Measurements from ENCODE around the gene CDKN2AIPNL. TPM values are rescaled to one million over a fixed set of nuclear protein-coding genes. Genes with fewer than 3 reads are reported as not detected.

The CDKN2AIPNL gene
- polyA plus RNA-seq, 1 of the 3 experiments (the other 2 are of a cell fraction), result 23.3 TPM

- TF ChIP-seq FOXM1 (IDR thresholded peaks at IDR 0.05; ENCODE audit: low read depth) (no peak), NFIC (IDR thresholded peaks at IDR 0.05; ENCODE audit: borderline replicate concordance) (no peak), IRF3 (IDR thresholded peaks at IDR 0.05; ENCODE audit: low read depth, low read length) (no peak), RAD21 (IDR thresholded peaks at IDR 0.05; ENCODE audit: low read length) (no peak), TCF12 (IDR thresholded peaks at IDR 0.05) (no peak), JUND (IDR thresholded peaks at IDR 0.05) (no peak), RFX5 (IDR thresholded peaks at IDR 0.05; ENCODE audit: low read length) (no peak), USF1 (IDR thresholded peaks at IDR 0.05; ENCODE audit: borderline replicate concordance, low read depth) (no peak)
Observed at GRCh38 chr5:134394932-134395331, 16.7 kb downstream of the CDKN2AIPNL start (continued).

- Histone ChIP-seq H3K9ac (no peak overlapping the region), H4K20me1 (ENCODE audit: insufficient read depth) (no peaks in the 10 kb centered on the region), H3K27me3 (ENCODE audit: insufficient read depth) (no peaks in the 10 kb centered on the region), H3K36me3 (replicated peaks in 1 of 2; ENCODE audit: control insufficient read depth in 1 of 2, insufficient read depth in 2 of 2, low read length in 1 of 2) (peaks cover 76 to 85% of the 10 kb centered on the region in 2 experiments), H3K27ac (ENCODE audit: low read depth in 2 of 2, low read length in 1 of 2) (no peak overlapping the region), H3F3A (replicated peaks; ENCODE audit: insufficient read depth) (peaks cover 14% of the 10 kb centered on the region), H2AFZ (ENCODE audit: low read depth) (no peak overlapping the region), H3K79me2 (ENCODE audit: insufficient read depth) (peaks cover 25% of the 10 kb centered on the region), H3K9me3 (no peaks in the 10 kb centered on the region), H3K4me3 (ENCODE audit: low read depth in 2 of 2, low read length in 1 of 2) (no peak overlapping the region), H3K4me2 (no peak overlapping the region), H3K9me2 (no peaks in the 10 kb centered on the region), H3K4me1 (ENCODE audit: control insufficient read depth in 1 of 2, insufficient read depth in 2 of 2, low read depth in 1 of 2, low read length in 1 of 2) (no peaks in the 10 kb centered on the region)
- TF ChIP-seq FOSL2 (IDR thresholded peaks at IDR 0.05; ENCODE audit: borderline replicate concordance, low read depth) (no peak), SIN3A (IDR thresholded peaks at IDR 0.05; ENCODE audit: borderline replicate concordance, low read depth, low read length) (no peak)
- WGBS (ENCODE audit: low lambda C conversion rate), result 89% methylated on average over 2 of the region's 2 CpGs
- ChIA-PET CTCF (interaction anchor here (1.1 to 2.0 kb wide), 3 partner anchors 17 to 135 kb away, joined by 3 to 4 read pairs (median 3); no protein-coding TSS in a partner anchor), POLR2A (no interaction called here)
- DNase-seq, result no peak
Observed at GRCh38 chr5:134392301-134392700, 19.4 kb downstream of the CDKN2AIPNL start.

- Histone ChIP-seq H3K4me3 (ENCODE audit: low read depth in 2 of 2, low read length in 1 of 2) (no peak overlapping the region), H3K9me3 (no peaks in the 10 kb centered on the region), H3K9me2 (no peaks in the 10 kb centered on the region), H3K4me2 (no peak overlapping the region), H2AFZ (ENCODE audit: low read depth) (no peak overlapping the region), H3K27me3 (ENCODE audit: insufficient read depth) (no peaks in the 10 kb centered on the region), H3K36me3 (replicated peaks in 1 of 2; ENCODE audit: control insufficient read depth in 1 of 2, insufficient read depth in 2 of 2, low read length in 1 of 2) (peaks cover 70 to 92% of the 10 kb centered on the region in 2 experiments), H4K20me1 (ENCODE audit: insufficient read depth) (peaks cover 4% of the 10 kb centered on the region; the same call in 1 of the 2 replicates), H3K27ac (ENCODE audit: low read depth in 2 of 2, low read length in 1 of 2) (no peak overlapping the region), H3K79me2 (ENCODE audit: insufficient read depth) (peaks cover 56% of the 10 kb centered on the region), H3K9ac (no peak overlapping the region), H3K4me1 (ENCODE audit: control insufficient read depth in 1 of 2, insufficient read depth in 2 of 2, low read depth in 1 of 2, low read length in 1 of 2) (no peaks in the 10 kb centered on the region), H3F3A (replicated peaks; ENCODE audit: insufficient read depth) (peaks cover 27% of the 10 kb centered on the region)
- CTCF ChIA-PET, result interaction anchor here (4.7 kb wide), 1 partner anchor 200 kb away, joined by 19 read pairs; no protein-coding TSS in a partner anchor
- 100% methylated on average over 1 of the region's 1 CpG for WGBS (ENCODE audit: low lambda C conversion rate)
- no peak for TF ChIP-seq EZH2phosphoT487 (IDR thresholded peaks at IDR 0.05; ENCODE audit: borderline replicate concordance, low read depth)
- no peak for TF ChIP-seq MEF2A (IDR thresholded peaks at IDR 0.05; ENCODE audit: borderline replicate concordance, low read depth)
- TF ChIP-seq MXI1 (IDR thresholded peaks at IDR 0.05; ENCODE audit: low read depth, low read length), result no peak
- no peak for TF ChIP-seq EP300 (IDR thresholded peaks at IDR 0.05; ENCODE audit: borderline replicate concordance in 1 of 2, low read depth in 1 of 2, low read length in 1 of 2)
- no peak for TF ChIP-seq IRF3 (IDR thresholded peaks at IDR 0.05; ENCODE audit: low read depth, low read length)
- no peak for TF ChIP-seq CHD2 (IDR thresholded peaks at IDR 0.05; ENCODE audit: low read length, partially characterized antibody)
- TF ChIP-seq FOXJ3 (CRISPR knock-in tag; IDR thresholded peaks at IDR 0.05), result no peak
- TF ChIP-seq MAX (IDR thresholded peaks at IDR 0.05; ENCODE audit: low read depth), result no peak
- TF ChIP-seq RAD21 (IDR thresholded peaks at IDR 0.05; ENCODE audit: low read length), result no peak
- no peak for TF ChIP-seq CTCF (IDR thresholded peaks at IDR 0.05)
- no peak for TF ChIP-seq TAF1 (IDR thresholded peaks at IDR 0.05; ENCODE audit: borderline replicate concordance, low read depth, low read length)
- no peak for TF ChIP-seq NFIC (IDR thresholded peaks at IDR 0.05; ENCODE audit: borderline replicate concordance)
- TF ChIP-seq TCF12 (IDR thresholded peaks at IDR 0.05), result no peak
- no peak for TF ChIP-seq JUND (IDR thresholded peaks at IDR 0.05)
- no peak for TF ChIP-seq FOXM1 (IDR thresholded peaks at IDR 0.05; ENCODE audit: low read depth)
- POLR2A ChIA-PET, result interaction anchor here (0.7 kb wide), 1 partner anchor 30 kb away, joined by 3 read pairs; no protein-coding TSS in a partner anchor
- no peak for DNase-seq
Observed at GRCh38 chr5:134387443-134387842, 24.2 kb downstream of the CDKN2AIPNL start.

Measured in SK-N-SH (cell line).